ENCODE data around the gene DRD1. TPM values are rescaled to one million over a fixed set of nuclear protein-coding genes. Genes with fewer than 3 reads are reported as not detected.
"Not testable (repeated sequence)": the region's sequence is repeated elsewhere in the genome, so short reads cannot be mapped to it uniquely, and the experiment has no call there.

DRD1 gene
- total RNA-seq, 2 experiments from 2014 or later, result not detected

DNA sequence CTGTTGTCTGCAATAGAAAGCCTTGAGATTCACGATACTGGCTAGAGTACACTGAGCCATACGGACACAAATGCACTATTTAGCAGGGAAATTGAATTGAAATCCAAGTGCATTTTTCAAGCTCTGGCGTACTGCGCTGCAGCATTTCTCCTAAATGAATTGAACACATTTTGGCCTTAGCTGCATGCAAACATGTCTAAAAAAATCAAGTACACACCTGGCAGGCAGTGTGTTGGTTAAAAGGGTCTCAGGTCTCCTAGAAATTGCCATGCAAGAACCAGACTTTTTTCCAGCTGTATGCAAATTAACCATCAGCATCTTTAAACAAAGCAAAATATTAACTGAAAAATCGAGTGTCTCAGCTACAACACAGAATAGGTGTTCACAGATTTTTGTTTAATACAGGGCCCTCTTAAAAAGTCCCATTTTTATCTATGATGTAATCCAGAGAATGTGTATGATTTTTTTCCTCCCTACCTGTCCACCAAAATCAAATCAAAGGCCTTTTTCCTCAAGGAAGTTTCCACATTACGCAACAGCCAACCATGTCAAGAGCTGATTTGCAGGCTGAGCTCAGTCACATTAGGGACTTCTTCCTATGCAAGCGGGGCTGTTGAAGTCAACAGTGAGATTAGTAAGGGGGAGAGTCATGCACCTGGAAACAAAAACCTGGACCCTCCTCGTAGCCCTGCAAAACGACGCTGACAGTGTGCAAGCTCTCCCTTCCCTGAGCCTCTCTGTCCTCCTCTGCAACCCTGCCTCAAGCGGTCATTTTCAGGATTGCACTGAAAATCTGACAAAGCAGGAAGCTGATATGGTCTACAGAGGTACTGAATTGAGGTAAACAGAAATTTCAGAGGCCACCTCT lies 20.3 kb upstream of the DRD1 start:
- no peaks in the 10 kb centered on the region for H3K9me3 Mint-ChIP-seq (ENCODE audit: low read depth)
- H3K4me3 Mint-ChIP-seq, result no peak overlapping the region
- H3K27me3 Mint-ChIP-seq, result peaks cover 22% of the 10 kb centered on the region
- CTCF ChIA-PET, result interaction anchor here (0.6 to 2.3 kb wide), 19 partner anchors 8 to 513 kb away, joined by 3 to 35 read pairs (median 4); partner anchors contain the start of genes DRD1 and SFXN1
- H3K27ac Mint-ChIP-seq, result peak overlapping the region; percentile 39
- ATAC-seq (peak; percentile 98), DNase-seq (peak; percentile 86)
- peaks cover 12% of the 10 kb centered on the region for H3K4me1 Mint-ChIP-seq
- no peaks in the 10 kb centered on the region for H3K36me3 Mint-ChIP-seq

DNA sequence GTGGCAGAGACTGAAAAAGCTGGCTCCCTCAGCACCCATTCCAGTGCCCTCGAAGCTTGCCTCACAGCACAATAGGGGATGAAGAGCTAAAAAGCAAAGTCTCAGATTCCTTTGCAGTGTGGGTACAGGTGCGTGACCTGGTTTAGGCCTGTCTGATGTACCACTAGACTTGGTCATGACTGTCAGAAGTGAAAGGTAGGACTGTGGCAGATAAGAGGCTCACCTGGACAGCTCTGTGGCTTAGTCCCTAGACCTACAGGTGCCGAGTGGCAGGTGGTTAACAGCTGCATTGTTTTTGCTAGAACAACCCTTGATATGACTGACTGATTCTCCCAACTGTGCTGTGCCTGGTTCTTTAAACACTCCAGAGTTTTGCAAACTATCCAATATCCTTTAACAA lies 19.7 kb upstream of the DRD1 start:
- no peaks in the 10 kb centered on the region for H3K36me3 Mint-ChIP-seq
- no peak overlapping the region for H3K4me3 Mint-ChIP-seq
- no peak for DNase-seq
- H3K27ac Mint-ChIP-seq, result no peak overlapping the region
- H3K4me1 Mint-ChIP-seq, result peaks cover 12% of the 10 kb centered on the region
- CTCF ChIA-PET, result interaction anchor here (0.9 to 1.7 kb wide), 4 partner anchors 17 to 509 kb away, joined by 3 to 6 read pairs (median 4); no protein-coding TSS in a partner anchor
- H3K27me3 Mint-ChIP-seq, result peaks cover 27% of the 10 kb centered on the region
- no peak for ATAC-seq
- H3K9me3 Mint-ChIP-seq (ENCODE audit: low read depth), result no peaks in the 10 kb centered on the region

DNA sequence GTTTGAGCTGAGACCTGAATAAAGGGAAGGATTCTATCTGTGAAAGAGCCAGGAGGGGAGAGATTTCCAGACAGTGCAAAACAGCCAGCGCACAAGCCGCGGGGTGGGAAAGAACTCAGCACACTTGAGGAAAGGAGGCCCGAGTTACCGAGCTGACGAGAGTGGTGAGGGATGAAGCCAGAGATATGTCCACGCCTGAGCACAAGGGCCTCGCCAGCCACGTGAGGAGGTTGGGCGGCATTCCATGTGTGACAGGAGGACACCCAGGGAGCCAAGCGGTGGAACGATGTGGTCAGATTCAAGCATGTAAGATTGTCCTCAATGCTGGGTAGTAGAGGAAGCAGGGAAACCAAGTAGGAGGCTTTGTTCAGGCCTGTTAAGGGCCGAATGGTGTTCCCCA lies 17.4 kb upstream of the DRD1 start:
- Mint-ChIP-seq H3K27me3 (peaks cover 20% of the 10 kb centered on the region), H3K27ac (no peak overlapping the region), H3K4me1 (peaks cover 25% of the 10 kb centered on the region), H3K9me3 (ENCODE audit: low read depth) (no peaks in the 10 kb centered on the region), H3K36me3 (no peaks in the 10 kb centered on the region), H3K4me3 (no peak overlapping the region)
- ATAC-seq (no peak), DNase-seq (no peak)
- CTCF ChIA-PET, result interaction anchor here (2.5 kb wide), 1 partner anchor 10 kb away, joined by 6 read pairs; no protein-coding TSS in a partner anchor

DNA sequence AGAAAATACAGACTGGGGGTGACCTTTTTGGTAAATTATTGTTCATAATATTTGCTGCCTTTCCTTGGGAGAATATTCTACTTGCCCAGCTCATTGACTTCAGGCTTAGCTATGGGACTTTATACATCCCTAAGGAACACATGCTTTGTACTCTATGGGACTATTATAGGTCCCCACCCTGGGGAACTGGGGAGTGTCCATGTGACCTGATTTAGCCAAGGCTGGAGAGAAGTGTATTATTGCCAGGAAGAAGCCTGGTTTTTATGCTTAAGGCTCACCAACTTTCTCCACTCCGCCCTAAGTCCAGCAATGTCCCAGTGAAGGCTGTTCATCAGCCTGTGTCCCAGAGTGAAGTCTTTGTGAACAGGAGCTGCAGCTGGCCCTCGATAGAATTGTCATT lies 16.6 kb upstream of the DRD1 start:
- no peak for ATAC-seq
- CTCF ChIA-PET, result interaction anchor here (1.0 to 2.5 kb wide), 2 partner anchors 11 to 15 kb away, joined by 3 to 6 read pairs; no protein-coding TSS in a partner anchor
- Mint-ChIP-seq H3K9me3 (ENCODE audit: low read depth) (no peaks in the 10 kb centered on the region), H3K36me3 (no peaks in the 10 kb centered on the region), H3K4me3 (no peak overlapping the region), H3K27ac (no peak overlapping the region), H3K27me3 (peaks cover 25% of the 10 kb centered on the region), H3K4me1 (peaks cover 27% of the 10 kb centered on the region)
- no peak for DNase-seq

DNA sequence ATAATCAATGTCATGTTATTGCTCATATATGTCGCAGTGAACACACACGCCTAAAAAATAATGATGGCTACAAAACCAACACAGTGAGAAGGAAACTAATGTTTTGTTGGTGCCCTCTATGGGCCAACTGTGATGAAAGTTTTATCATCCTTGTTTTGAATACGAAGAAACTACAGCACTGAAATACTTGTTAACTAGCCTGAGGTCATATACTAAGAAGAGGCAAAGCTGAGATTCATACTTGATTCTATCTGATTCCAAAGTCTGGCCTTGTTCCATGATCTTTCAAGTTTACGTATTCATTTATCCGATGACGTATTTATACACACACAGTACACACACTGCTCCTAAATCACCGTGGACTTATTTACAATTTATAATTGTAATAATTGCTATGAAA lies 16.1 kb upstream of the DRD1 start:
- ATAC-seq (no peak), DNase-seq (no peak)
- Mint-ChIP-seq H3K4me3 (no peak overlapping the region), H3K27ac (no peak overlapping the region), H3K4me1 (peaks cover 25% of the 10 kb centered on the region), H3K9me3 (ENCODE audit: low read depth) (no peaks in the 10 kb centered on the region), H3K27me3 (peaks cover 28% of the 10 kb centered on the region), H3K36me3 (no peaks in the 10 kb centered on the region)
- CTCF ChIA-PET, result interaction anchor here (1.0 to 2.5 kb wide), 2 partner anchors 12 to 15 kb away, joined by 3 to 6 read pairs; no protein-coding TSS in a partner anchor

DNA sequence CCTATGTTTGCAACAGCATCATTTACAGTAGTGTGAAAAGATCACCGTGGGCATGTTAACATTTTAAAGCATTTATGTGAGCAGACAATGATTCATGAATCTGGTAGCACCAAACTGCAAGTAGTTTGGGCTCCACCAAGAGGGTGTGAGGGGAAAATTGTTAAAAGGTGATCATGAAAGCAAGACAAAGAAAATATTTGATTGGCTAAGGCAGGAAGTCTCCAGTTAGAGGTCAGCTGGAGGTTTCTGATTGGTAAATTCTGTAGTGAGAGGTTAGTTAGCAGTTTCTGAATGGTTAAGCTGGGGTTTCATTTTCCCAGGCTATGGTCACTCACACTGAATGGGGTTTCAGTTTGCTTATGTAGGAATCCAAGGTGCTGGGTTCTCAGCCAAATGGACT lies 13.5 kb upstream of the DRD1 start:
- Mint-ChIP-seq H3K27ac (no peak overlapping the region), H3K36me3 (no peaks in the 10 kb centered on the region), H3K9me3 (ENCODE audit: low read depth) (no peaks in the 10 kb centered on the region), H3K4me1 (peaks cover 17% of the 10 kb centered on the region), H3K27me3 (peaks cover 41% of the 10 kb centered on the region), H3K4me3 (no peak overlapping the region)
- peak; percentile 89 for ATAC-seq
- no peak for DNase-seq
- CTCF ChIA-PET, result interaction anchor here (1.0 kb wide), 2 partner anchors 21 to 507 kb away, joined by 3 read pairs; partner anchors contain the start of gene SFXN1

DNA sequence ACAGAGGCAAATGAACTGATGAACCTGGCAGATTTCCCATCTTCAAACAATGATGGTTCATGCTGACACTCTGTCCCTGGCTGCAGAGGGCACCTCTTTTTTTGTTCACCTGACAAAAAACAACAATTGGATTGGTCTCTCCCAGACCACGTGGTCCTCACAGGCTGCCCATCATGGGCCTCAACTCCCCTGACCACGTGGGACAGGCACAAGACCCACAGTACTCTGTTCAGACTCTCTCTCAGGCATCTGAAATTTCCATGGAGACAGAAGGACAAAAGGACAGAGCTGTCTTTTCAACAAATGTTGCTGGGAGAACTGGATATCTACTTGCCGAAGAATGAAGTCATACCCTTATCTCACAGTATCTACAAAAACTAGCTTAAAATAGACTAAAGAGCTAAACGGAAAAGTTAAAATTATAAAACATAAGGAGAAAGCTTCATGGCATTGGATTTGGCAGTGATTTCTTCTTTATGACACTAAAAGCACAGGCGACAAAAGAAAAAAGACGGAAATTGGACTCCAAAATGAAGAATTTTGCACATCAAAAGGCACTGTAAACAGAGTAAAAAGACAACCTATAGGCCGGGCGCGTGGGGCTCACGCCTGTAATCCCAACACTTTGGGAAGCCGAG lies 12.2 kb upstream of the DRD1 start:
- DNase-seq, result no peak
- Mint-ChIP-seq H3K36me3 (no peaks in the 10 kb centered on the region), H3K4me3 (no peak overlapping the region), H3K9me3 (ENCODE audit: low read depth) (no peaks in the 10 kb centered on the region), H3K27ac (no peak overlapping the region), H3K27me3 (peaks cover 46% of the 10 kb centered on the region), H3K4me1 (peaks cover 17% of the 10 kb centered on the region)
- ATAC-seq, result no peak
- CTCF ChIA-PET, result interaction anchor here (0.8 kb wide), 2 partner anchors 8 to 78 kb away, joined by 3 to 4 read pairs; no protein-coding TSS in a partner anchor

DNA sequence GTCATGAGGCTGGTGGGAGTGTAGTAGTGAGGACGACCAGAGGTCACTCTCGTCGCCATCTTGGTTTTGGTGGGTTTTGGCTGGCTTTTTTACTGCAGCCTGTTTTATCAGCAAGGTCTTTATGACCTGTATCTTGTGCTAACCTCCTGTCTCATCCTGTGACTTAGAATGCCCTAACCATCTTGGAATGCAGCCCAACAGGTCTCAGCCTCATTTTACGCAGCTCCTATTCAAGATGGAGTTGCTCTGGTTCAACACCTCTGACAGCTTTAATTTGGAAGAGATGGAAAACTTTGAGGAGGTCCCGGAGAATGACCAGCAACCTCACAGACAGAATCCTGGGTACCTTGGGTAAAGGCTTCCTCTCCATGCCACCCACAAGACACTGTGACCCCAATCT lies 10.4 kb upstream of the DRD1 start:
- H3K9me3 Mint-ChIP-seq (ENCODE audit: low read depth); CTCF ChIA-PET; ATAC-seq; DNase-seq; H3K36me3 Mint-ChIP-seq; H3K4me3 Mint-ChIP-seq; H3K27ac Mint-ChIP-seq: not testable (repeated sequence)
- Mint-ChIP-seq H3K4me1 (peaks cover 15% of the 10 kb centered on the region), H3K27me3 (peaks cover 60% of the 10 kb centered on the region)

DNA sequence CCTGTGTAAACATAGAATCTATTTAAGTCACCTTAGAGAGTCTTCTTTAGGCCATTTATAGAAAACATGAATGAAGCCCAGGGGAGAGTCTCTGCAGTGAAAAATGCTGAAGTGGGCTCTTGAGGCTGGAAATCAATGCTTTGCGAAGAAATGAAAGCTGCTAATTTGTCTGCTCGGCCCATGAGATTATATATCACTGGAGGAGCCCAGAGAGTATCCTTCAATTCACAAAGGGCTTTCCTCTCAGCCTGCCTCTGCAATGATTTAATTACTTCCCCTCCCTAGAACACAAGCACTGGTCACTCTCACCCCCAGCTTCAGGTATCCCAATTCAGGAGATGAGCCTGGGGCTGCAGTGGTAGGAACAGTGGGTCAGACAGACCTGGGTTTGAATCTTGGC lies 8.2 kb upstream of the DRD1 start:
- Mint-ChIP-seq H3K4me1 (peaks cover 6% of the 10 kb centered on the region), H3K4me3 (no peak overlapping the region), H3K9me3 (ENCODE audit: low read depth) (no peaks in the 10 kb centered on the region), H3K27ac (no peak overlapping the region), H3K36me3 (no peaks in the 10 kb centered on the region), H3K27me3 (peaks cover 72% of the 10 kb centered on the region)
- DNase-seq (no peak), ATAC-seq (no peak)
- CTCF ChIA-PET, result no interaction called here

DNA sequence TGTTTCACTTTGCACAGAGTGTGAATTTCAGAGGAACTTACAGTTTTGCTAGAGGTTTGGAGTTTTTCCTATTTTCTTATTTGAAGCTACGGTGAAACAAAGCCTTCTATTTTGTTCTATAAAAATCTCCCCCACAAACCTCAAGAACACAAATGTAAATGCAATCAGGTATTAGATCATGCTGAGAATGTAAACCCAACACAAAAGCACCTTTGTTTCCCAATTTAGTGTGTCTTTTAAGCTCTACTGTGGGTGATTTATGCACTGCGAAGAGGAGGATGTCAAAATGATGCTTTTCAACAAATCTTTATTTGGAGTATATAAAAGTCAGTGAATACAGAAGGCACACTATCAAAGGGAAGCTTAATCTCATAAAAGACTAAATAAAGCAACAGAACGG lies 4.3 kb upstream of the DRD1 start:
- Mint-ChIP-seq H3K36me3 (no peaks in the 10 kb centered on the region), H3K4me1 (peaks cover 1% of the 10 kb centered on the region), H3K27ac (no peak overlapping the region), H3K9me3 (ENCODE audit: low read depth) (no peaks in the 10 kb centered on the region), H3K4me3 (no peak overlapping the region), H3K27me3 (peaks cover 79% of the 10 kb centered on the region)
- DNase-seq (no peak), ATAC-seq (no peak)
- CTCF ChIA-PET, result interaction anchor here (1.0 kb wide), 1 partner anchor 16 kb away, joined by 3 read pairs; no protein-coding TSS in a partner anchor

DNA sequence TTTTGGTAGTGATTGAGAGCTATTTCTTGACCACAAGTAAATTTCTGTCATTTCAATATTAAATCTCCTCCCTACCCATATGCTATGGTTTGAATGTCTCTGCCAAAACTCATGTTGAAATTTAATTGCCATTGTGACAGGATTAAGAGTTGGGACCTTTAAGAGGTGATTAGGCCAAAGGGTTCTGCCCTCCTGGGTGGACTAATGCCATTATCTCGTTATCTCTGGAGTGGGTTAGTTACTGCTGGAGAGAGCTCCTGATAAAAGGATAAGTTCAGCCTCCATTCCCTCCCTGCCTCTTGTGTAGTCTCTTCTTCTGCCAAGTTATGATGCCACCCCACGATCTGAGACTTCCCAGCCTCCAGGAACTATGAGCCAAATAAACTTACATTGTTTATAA lies 3.6 kb upstream of the DRD1 start:
- no peak overlapping the region for H3K27ac Mint-ChIP-seq
- H3K36me3 Mint-ChIP-seq, result no peaks in the 10 kb centered on the region
- ATAC-seq (no peak), DNase-seq (no peak)
- no peak overlapping the region for H3K4me3 Mint-ChIP-seq
- peaks cover 1% of the 10 kb centered on the region for H3K4me1 Mint-ChIP-seq
- no peaks in the 10 kb centered on the region for H3K9me3 Mint-ChIP-seq (ENCODE audit: low read depth)
- H3K27me3 Mint-ChIP-seq, result peaks cover 80% of the 10 kb centered on the region
- CTCF ChIA-PET, result interaction anchor here (1.5 kb wide), 1 partner anchor 17 kb away, joined by 6 read pairs; no protein-coding TSS in a partner anchor

DNA sequence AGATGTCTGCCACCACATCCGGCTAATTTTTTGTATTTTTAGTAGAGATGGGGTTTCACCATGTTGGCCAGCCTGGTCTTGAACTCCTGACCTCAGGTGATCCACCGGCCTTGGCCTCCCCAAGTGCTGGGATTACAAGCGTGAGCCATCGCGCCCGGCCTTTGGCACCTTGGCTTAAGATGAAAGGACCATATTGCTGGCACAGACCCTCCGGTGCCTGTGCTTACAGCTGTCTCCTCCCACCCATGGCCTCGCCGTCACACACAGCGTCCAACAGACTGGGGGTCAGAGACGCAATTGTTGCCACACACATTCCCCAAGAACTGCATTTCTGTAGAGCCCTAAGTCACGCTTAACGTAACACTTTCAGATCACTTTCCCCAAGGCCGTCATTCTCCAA lies 2.4 kb upstream of the DRD1 start:
- CTCF ChIA-PET, result interaction anchor here (1.5 kb wide), 1 partner anchor 18 kb away, joined by 6 read pairs; no protein-coding TSS in a partner anchor
- not testable (repeated sequence) for H3K36me3 Mint-ChIP-seq; H3K27ac Mint-ChIP-seq; H3K4me3 Mint-ChIP-seq; DNase-seq; H3K4me1 Mint-ChIP-seq; H3K9me3 Mint-ChIP-seq (ENCODE audit: low read depth); ATAC-seq
- H3K27me3 Mint-ChIP-seq, result peaks cover 83% of the 10 kb centered on the region

DNA sequence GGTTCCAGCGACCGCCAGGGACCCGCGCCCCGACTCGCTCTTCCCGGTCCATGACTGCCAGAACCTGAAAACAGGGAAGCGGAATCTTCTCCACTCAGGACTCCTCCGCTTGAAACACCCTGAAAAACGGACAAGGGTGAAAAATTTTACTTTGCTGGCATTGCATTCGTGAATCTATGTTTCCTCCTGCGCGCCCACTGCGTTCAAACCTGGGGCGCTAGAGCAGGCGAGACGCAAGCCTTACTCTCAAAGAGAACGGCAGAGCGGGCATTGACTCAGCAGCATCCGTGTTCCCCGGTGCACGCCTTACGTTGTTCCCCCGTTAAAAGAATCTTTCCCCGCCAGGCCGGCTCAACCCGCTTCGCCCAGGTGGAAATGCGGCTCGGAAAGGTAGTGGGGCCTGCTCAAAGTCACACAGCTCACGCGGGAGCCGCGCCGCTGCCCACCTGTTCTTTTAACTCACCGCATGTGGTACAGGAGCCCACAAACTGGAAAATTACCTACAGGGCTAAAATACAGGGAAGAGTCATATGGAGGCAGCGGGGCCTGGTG lies 999 bp upstream of the DRD1 start:
- no peak for ATAC-seq
- Mint-ChIP-seq H3K9me3 (ENCODE audit: low read depth) (no peaks in the 10 kb centered on the region), H3K27me3 (peaks cover 83% of the 10 kb centered on the region), H3K4me3 (peak overlapping the region; percentile 19), H3K27ac (no peak overlapping the region), H3K36me3 (no peaks in the 10 kb centered on the region), H3K4me1 (peaks cover 1% of the 10 kb centered on the region)
- no peak for DNase-seq
- CTCF ChIA-PET, result interaction anchor here (0.8 kb wide), 1 partner anchor 497 kb away, joined by 3 read pairs; no protein-coding TSS in a partner anchor

Measured in activated CD8-positive, alpha-beta memory T cell treated with anti-CD3 and anti-CD28 coated beads, Interleukin-2, amount 10 ng/mL, durations not matched to agents 7 days and 5 days (primary cell).